ENCODE results near the gene TMEM38B.
"Not testable (repeated sequence)": the region's sequence is repeated elsewhere in the genome, so short reads cannot be mapped to it uniquely, and the experiment has no call there.

The TMEM38B gene

DNA sequence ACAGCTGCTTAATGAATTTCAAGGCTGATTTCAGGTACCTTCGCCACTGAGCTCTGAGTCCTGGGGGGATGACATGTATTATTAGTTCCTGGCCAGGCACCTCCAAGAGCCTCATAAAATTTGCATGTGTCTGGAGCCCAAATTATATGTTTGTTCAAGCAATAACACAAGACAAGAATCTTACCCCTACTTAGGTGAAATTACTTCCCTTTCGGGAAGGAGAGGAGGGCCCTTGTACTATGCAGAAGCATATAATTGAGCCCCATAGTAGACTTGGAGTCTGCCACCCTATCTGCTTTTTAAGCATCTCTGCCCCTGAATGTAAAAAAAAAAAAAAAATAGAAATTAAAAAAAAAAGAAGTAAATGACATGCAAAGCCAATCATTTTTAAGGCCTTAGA is 13.0 kb upstream of the TMEM38B start:
- DNase-seq (ENCODE audit: low spot score) (no peak), FAIRE-seq (no peak)

DNA sequence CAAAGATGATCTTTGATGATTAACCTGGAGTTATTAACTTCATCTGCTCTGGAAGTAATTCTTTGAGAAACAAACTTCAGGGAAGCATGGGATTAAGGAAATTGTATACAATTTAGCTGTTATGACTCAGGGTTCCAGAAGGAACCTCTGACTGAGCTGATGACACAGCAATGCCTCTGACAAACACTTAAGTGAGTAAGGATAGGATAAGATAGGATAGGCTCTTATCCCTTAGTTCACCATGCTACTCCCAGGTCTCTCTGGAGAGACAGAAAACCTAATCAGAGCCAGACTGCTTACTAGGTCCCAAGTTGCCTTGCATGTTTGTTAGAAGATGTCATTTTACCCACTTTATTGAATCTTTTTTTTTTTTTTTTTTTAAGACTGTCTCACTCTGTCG is 12.6 kb upstream of the TMEM38B start:
- no peak for FAIRE-seq
- DNase-seq (ENCODE audit: low spot score): peak; percentile 55

DNA sequence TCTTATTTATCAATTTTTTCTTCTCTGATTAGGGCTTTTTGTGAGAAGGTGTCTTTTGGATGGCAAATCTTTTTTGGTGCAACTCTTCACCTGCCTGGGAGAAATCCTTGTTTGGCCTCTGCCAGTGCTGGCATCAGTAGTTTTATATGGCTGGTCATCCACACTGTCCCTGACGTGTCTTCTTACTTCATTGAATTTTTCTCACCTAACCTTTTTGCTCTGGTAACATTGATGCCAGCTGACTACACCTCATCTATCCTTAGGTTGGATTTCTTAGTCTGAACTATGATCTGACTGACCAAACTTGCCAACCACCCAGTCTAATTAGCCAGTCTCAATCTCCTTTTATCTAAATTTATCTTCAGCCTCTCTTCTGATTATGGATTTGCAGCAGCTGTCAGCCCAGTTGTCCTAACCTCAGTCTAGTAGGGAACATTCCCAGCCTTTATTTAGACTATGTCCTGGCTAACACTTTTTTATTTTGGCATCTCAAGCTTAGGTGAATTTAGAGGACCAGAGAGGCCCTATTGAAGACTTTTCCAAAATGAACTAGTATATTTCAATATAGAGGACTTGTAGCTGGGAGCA is 10.6 kb upstream of the TMEM38B start:
- DNase-seq (ENCODE audit: low spot score): no peak
- FAIRE-seq: no peak

DNA sequence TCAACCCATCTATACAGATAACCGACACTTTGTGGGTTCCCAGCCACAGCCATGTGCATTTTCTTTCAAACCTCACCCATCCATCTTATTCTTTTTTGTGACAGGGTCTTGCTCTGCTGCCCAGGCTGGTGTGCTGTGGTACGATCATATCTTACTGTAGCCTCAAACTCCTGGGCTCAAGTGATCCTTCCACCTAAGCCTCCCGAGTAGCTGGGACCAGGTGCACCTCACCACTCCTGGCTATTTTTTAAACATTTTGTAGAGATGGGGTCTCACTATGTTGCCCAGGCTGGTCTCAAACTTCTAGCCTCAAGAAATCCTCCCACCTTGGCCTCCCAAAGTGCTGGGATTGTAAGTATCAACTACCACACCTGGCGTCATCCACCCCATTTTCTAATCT is 7.4 kb upstream of the TMEM38B start:
- FAIRE-seq (no peak), DNase-seq (ENCODE audit: low spot score) (no peak)

DNA sequence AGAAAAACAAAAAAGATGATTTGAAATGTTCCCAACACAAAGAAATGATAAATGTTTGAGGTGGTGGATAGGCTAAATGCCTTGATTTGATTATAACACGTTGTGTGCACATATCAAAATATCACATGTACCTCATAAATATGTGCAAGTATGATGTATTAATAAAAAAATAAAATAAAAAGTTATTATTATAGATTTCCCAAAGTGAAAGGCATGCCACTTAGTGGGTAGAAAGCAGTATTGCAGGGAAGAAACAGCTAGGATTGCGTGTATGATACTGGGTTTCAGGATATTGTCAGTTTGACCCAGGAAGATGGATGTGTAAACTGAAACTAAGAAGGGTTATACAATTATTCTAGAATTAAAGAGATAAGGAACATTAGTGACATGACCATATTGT is 3.6 kb upstream of the TMEM38B start:
- FAIRE-seq: no peak
- DNase-seq (ENCODE audit: low spot score): no peak

DNA sequence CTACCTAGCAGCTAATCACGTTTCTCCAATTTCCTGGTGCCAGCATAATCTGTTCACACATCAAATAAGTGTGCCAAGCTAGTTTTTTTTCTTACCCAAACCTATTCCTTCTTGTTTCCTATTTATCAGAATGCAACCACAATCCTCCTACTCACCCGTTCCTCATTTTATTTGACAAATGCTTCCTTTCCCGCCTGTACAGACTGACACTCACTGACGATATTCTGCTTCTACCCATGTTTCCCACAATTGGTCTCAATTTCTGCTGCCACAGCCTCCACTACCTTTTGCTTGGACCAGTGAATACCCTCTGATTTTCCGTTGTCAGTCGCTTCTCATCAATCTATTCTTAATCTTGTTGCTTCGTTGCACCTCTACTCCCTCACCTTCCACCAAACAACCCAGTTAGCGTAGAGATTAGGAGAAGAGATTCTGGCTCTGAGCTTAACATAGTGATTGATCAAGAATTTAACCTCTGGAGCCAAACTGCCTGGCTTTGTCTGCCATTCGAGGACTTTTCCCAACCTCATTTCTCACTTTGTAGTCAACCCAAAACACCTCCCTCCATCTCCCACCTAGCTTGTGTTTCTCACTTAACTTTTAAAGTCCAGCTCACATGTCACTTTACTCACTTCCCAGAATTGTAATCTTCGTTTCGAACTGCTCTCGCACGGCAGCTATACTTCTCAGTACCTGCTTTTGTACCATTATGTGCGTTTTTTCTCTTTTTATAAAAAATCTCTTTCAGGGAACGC is 729 bp upstream of the TMEM38B start:
- no peak for DNase-seq (ENCODE audit: low spot score)

DNA sequence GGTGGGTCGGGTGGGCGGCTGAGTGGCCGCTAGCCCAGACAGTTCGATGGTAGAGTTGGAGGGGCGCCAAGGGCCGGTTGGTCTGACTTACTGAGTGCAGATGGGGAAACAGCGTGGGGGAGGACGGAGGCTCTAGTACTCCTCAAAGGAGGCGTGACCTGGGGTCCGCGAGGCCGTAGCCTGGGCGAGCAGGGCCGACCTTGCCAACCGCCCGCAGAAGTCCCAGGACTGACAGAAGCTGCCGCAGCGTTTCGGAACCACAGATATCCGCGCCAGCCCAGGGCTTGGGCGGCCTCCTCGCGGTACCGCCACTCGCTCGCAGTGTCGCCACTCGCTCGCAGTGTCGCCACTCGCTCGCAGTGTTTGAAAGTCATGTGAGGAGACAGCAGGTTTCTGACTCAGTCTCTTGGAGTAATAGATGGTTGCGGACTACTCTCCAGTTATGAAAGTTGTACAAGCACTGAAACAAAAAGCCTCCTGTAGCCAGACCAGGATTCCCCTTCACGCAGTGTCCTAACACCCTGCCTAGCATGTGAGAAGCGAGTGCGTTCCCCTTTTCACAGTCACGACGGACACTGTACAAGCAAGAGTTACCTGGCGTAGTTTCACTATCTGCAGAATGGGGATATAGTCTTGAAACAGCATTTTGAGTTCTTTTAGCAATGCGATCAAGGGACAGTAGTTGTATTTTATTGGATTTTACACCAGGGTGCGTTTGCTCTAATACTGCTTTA is 674 bp downstream of the TMEM38B start:
- DNase-seq (ENCODE audit: low spot score): peak; percentile 47
- no peak for FAIRE-seq

More for the DNA sequence above, 729 bp upstream of the TMEM38B start:
- FAIRE-seq: no peak

DNA sequence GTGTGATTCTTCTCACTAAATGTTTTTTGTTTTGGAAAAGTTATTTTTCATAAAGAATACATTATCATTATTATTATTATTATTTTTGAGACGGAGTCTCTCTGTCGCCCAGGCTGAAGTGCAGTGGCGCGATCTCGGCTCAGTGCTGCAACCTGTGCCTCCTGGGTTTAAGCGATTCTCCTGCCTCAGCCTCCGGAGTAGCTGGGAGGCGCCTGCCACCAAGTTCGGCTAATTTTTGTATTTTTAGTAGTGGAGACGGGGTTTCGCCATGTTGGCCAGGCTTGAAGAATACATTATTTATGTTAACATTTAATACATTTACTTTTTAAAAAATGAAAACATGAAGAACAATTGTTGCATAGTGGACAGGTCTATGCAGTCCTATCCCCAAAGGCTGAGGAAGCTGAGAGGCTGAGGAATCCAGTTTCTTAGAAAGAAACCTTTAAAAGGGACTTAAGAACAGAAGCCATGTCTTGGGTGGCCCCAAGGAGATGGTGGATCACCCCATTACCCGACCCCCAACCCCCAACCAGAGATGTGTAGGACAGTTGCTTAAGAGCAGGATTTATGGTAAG is 2.0 kb downstream of the TMEM38B start:
- FAIRE-seq (no peak), DNase-seq (ENCODE audit: low spot score) (no peak)

DNA sequence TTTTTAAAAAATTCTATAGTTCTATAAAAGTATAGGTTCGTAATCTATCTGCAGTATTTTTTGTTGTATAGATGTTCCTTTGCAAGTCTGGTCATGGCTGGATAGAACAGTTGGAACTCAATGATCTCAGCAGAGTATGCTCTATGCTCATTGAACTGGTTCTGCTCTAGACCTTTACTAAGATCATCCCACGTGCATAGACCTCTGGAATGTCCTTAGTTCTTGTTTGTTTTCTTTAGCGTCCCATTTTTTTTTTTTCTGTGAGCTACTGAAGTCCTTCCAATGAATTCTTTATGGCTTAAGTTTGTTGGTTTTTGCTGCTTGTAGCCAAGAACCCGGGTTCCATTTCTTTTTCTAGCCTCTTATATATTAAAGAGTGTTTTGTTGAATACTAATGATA is 3.5 kb downstream of the TMEM38B start:
- FAIRE-seq (no peak), DNase-seq (ENCODE audit: low spot score) (no peak)

DNA sequence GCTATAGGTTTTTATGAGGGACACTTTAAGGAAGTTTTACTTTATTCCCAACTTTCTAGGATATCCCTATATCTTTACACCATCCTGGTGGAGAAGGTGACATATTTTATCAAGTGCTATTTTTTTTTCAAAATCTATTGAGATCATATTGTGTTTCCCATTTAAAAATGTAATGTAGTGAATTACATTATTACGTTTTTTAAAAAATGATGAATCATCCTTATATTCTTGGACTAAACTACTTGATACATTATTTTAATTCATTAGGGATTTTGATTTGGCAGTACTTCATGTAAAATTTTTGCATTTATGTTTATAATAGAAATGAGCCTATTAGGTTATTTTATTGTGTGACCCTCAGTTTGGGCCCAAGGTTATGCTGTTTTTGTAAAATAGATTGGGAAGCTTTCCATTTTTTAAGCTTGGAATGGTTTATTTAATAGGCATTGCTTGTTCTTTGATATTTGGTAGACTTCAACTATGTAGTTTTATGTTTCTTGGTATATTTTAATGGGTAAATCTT is 4.1 kb downstream of the TMEM38B start:
- FAIRE-seq: peak; percentile 29
- DNase-seq (ENCODE audit: low spot score): no peak

DNA sequence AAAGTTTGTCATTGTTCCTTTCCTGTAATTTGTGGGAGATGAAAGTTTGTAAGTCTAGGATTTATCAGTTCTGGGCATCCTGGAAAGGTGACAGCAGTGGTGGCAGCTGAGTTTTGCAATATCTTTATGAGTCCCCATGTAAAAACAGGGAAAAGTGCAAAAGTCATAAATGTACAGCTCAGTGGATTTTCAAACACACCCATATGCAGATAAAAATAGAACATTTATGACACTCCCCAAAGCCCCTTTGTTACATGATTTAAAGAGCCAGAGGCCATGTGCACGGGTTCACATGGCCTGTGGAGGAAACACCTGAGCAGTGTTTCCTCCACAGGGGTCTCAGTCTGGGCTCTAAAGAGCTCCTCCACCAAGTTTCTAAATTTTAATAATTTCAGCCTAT is 6.3 kb downstream of the TMEM38B start:
- FAIRE-seq (no peak), DNase-seq (ENCODE audit: low spot score) (no peak)

DNA sequence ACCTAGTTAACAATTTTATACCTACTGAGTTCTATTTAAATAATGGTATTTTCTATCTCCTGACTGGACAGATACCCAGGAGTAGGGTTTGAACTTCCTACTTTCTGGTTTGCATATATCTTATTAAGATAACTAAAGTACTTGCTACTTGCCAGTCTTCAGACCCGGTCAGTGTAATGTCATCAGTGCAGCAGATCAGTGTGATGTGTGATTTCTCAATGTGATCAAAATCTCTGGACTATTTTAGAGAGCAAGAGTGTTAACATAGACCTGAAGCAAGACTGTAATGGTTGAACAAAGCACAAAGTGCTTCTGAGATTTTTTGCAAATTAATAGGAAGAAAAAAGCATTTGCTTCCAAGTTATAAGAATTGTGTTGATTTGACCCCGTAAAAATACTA is 6.8 kb downstream of the TMEM38B start:
- FAIRE-seq: no peak
- no peak for DNase-seq (ENCODE audit: low spot score)

DNA sequence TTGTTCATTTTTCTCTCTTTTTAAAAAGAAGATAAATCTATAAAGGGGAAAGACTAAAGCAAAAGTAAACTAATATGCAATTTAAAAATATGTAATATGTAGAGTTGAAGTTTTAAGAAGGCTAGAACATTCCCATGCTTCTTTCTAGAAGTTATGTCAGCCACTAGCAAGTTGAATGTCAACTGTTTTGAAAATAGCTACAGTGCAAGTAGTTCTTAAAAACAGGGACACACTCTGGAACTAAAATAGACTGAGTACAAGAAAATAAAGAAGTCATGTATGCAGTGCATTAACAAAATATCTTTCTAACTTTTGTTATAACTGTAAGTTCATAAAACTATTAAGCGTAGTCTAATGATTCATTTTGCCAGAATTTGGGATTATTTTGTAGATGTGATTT is 7.9 kb downstream of the TMEM38B start:
- FAIRE-seq (no peak), DNase-seq (ENCODE audit: low spot score) (no peak)

DNA sequence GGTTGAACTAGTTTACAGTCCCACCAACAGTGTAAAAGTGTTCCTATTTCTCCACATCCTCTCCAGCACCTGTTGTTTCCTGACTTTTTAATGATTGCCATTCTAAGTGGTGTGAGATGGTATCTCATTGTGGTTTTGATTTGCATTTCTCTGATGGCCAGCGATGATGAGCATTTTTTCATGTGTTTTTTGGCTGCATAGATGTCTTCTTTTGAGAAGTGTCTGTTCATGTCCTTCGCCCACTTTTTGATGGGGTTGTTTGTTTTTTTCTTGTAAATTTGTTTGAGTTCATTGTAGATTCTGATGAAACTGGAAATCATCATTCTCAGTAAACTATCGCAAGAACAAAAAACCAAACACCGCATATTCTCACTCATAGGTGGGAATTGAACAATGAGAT is 9.3 kb downstream of the TMEM38B start:
- not testable (repeated sequence) for FAIRE-seq; DNase-seq (ENCODE audit: low spot score)

DNA sequence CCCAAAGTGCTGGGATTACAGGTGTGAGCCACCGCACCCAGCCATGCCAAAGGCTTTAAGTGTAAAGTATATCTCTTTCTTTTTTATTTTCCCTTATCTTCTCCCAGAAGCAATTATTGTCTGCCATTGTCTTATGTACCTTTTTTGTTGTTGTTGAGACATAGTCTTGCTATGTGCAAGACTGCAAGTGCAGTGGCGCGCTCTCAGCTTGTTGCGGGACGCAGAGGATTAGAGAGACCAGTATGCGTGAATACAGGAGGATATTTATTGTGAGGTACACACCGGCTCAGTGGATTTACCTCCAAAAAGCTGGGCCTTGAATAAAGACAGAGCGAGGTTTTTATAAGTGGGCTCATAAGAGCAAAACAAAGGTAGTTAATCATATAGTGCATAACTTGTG is 11.8 kb downstream of the TMEM38B start:
- DNase-seq (ENCODE audit: low spot score): no peak
- FAIRE-seq: no peak

DNA sequence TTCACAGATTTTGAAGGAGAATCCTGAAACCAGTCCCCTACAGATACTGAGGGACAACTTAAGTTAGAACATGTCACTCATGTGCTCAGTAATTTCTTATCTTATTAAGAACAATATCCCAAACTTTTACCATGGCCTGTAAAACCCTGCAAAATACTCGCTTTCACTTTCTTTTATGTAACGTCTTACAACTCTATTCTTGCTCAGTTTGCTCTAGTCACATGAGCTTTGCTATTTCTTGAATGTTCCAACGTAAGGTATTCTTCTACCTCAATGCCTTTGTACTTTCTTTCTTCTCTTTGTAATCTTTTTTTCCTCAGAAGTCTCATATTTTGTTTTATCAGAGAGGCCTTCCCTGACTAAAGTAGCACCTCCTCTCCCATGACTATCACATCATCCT is 14.1 kb downstream of the TMEM38B start:
- no peak for FAIRE-seq
- no peak for DNase-seq (ENCODE audit: low spot score)

DNA sequence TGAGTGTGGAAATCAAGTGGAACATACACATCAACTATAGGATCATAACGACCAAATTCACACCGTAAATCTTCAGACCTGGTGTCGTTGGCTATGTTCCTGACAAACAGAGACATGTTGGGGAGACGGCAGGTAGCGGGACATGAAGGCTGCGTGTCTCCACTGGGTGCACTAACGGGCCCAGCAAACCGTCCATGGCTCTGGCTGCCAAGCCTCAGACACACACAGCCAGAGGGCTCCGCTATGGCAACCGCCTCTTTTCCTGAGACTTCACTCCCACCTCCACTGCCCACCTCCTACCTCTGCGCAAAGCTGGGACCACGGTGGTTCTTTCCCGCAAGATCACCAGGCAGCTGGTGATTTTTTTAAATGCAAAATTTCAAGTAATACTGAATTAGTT is 16.3 kb downstream of the TMEM38B start:
- FAIRE-seq (no peak), DNase-seq (ENCODE audit: low spot score) (no peak)

DNA sequence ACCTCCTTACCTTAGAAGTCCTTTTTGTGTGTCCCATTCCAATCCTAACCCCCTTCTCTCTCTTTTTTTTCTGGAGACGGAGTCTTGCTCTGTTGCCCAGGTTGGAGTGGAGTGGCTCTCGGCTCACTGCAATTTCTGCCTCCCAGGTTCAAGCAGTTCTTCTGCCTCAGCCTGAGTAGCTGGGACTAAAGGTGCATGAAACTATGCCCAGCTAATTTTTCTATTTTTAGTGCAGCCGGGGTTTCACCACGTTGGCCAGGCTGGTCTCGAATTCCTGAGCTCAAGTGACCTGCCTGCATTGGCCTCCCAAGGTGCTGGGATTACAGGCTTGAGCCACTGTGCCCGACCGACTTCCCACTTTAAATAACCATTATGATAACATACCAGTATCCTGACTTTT is 17.5 kb downstream of the TMEM38B start:
- no peak for FAIRE-seq
- no peak for DNase-seq (ENCODE audit: low spot score)

DNA sequence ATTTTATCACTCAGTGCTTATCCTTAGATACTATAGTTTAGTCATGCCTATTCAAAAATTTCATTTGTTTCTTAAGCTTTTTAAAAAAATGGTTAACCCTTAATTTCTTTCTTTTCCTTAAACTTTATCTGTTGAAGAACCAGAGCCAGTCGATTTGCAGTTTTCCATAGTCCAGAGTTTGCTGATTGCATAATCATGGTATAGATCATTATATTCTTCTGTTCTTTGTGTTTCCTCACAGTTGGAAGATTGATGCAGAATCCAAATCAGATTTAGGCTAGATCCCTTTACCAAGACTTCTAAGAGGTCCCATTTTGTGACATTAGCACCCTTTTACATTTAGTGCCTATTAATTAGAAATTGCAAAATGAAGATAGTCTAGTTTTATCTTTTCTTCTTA is 18.0 kb downstream of the TMEM38B start:
- FAIRE-seq (no peak), DNase-seq (ENCODE audit: low spot score) (no peak)

DNA sequence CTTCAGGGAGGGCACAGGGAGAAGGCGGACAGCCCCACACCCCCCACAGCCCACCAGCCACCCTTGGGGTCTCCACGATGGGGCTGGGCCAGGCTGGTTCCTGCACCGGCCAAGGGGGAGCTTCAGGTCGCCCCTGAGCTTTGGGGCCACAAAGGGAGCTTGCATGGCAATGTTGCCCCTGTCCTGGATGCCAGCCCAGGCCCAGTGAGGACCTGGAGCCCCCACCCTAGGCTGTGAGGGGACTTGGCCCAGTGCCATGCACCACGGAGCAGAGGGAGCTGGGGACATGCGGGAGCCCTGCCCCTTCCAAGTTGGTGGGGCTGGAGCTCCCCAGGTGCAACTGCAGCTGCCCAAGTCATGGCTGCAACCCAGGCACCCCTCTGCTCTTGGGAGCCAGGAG is 18.4 kb downstream of the TMEM38B start:
- no peak for DNase-seq (ENCODE audit: low spot score)

DNA sequence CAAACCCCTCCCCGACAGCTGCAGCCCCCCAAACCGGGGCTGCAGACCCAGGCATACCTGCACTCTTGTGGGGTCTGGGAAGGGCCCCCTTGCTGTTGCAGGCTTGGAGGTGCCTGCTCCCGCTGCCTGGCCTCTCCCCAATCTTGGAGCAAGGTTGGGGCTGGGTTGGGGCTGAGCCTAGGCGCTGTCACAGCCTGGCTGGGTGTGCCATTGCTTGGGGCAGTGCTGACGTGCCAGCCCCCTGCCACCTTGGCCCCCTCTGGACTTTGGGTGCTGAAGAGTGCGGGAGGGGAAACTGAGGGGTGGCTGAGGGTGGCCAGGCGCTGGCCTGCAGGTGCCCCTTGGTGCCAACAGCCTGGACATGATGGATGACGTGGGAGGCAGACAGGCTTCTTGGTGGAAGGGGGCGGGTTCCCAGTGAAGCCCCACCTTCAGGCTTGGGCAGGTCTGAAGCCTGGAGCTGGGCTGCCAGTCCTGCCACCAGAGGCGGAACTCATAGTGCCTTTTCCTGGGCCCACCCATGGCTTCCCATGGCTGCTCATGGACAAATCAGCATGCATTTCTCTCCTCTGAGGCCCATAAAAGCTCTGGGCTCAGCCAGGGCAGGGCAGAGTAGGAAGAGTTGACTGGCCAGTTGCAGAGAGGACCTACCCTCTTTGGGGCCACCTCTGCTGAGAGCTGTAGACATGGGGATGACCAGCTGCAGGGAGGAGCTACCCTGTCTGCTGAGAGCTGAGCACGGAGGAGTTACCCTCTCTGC is 19.1 kb downstream of the TMEM38B start:
- DNase-seq (ENCODE audit: low spot score): no peak
- FAIRE-seq: no peak

More for the DNA sequence above, 18.4 kb downstream of the TMEM38B start:
- FAIRE-seq: no peak

DNA sequence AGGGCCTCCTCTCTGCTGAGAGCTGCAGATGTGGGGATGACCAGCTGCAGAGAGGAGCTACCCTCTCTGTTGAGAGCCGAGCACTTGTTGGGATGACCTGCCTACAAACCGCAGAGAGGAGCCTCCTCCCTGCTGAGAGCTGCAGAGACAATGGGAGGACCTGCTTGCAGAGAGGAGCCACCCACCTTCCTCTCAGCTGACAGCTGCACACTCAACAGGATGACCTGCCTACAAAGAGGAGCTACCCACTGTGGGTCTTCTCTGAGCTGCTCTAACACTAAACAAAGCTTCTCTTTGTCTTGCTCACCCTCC is 19.6 kb downstream of the TMEM38B start:
- FAIRE-seq (no peak), DNase-seq (ENCODE audit: low spot score) (no peak)
